HL-60 (cell line): ENCODE data around the gene TECRL.

Source experiments
- DNase-seq, 2 experiments: peaks; one replicate each; pipeline ENCODE4 v3.0.0-alpha.2; 2010 to 2020; ENCODE audit warnings: low read depth in 1 of 2, low spot score in 1 of 2
- H3K27ac ChIP-seq: fragments of 250-450 bp; sonication (Bioruptor Pico); replicated peaks from 2 replicates; pipeline ENCODE4 v1.5.1; 2020; ENCODE audit warnings: mild to moderate bottlenecking, moderate library complexity
- H3K27me3 ChIP-seq: fragments of 250-450 bp; sonication (Bioruptor Pico); 2 replicates; pipeline ENCODE4 v1.5.1; 2021; ENCODE audit warnings: mild to moderate bottlenecking, moderate library complexity; ENCODE audit not compliant: insufficient read depth, poor library complexity, severe bottlenecking
- H3K4me3 ChIP-seq: replicated peaks from 2 replicates; pipeline ENCODE4 v1.5.1; 2011; ENCODE audit warnings: mild to moderate bottlenecking, control low read depth, low read length; ENCODE audit not compliant: insufficient read depth
- CTCF ChIP-seq: IDR thresholded peaks from one replicate; pipeline ENCODE4 v1.5.1; 2011; ENCODE audit warnings: low read length, control low read depth, inconsistent platforms; ENCODE audit not compliant: insufficient read depth
- GABPA ChIP-seq: IDR thresholded peaks from 2 replicates; pipeline ENCODE4 v1.6.1; 2012; ENCODE audit warnings: low read depth
- POLR2AphosphoS5 ChIP-seq: IDR thresholded peaks from 2 replicates; pipeline ENCODE4 v1.6.1; 2012; ENCODE audit warnings: low read depth
- REST ChIP-seq: IDR thresholded peaks from 2 replicates; pipeline ENCODE4 v1.6.1; 2012; ENCODE audit warnings: low read depth; ENCODE audit not compliant: insufficient replicate concordance
- SPI1 ChIP-seq: IDR thresholded peaks from 2 replicates; pipeline ENCODE4 v1.6.1; 2012; ENCODE audit warnings: low read depth, mild to moderate bottlenecking, borderline replicate concordance

TECRL gene

GRCh38 chr4:64385220-64385619, 24.0 kb downstream of the TECRL start:
- DNase-seq = no peak
- Histone ChIP-seq H3K4me3 (no peak overlapping the region), H3K27me3 (no peaks in the 10 kb centered on the region), H3K27ac (no peak overlapping the region)
- no peak for TF ChIP-seq POLR2AphosphoS5
- no peak for TF ChIP-seq CTCF
- TF ChIP-seq SPI1 = no peak
- TF ChIP-seq GABPA = no peak
- no peak for TF ChIP-seq REST

GRCh38 chr4:64384237-64385203, 24.7 kb downstream of the TECRL start:
- Histone ChIP-seq H3K27me3 (no peaks in the 10 kb centered on the region), H3K4me3 (no peak overlapping the region), H3K27ac (no peak overlapping the region)
- no peak for DNase-seq
- TF ChIP-seq SPI1 (no peak), CTCF (no peak), POLR2AphosphoS5 (no peak), REST (no peak), GABPA (no peak)

GRCh38 chr4:64368741-64369140, 40.5 kb downstream of the TECRL start:
- DNase-seq = no peak
- no peak for TF ChIP-seq GABPA
- no peak for TF ChIP-seq SPI1
- no peak for TF ChIP-seq CTCF
- TF ChIP-seq REST = no peak

More at GRCh38 chr4:64368741-64369140, 40.5 kb downstream of the TECRL start:
- H3K4me3 ChIP-seq = no peak overlapping the region
- H3K27me3 ChIP-seq = no peaks in the 10 kb centered on the region
- no peak overlapping the region for H3K27ac ChIP-seq
